DMS153 (cell line): ENCODE data around the gene CCR7.

ENCODE experiments used
- DNase-seq: peaks from one replicate; lab custom pipeline; 2025; lab: John Stamatoyannopoulos, UW

Gene CCR7

GRCh38 chr17:40516581-40517285 lies 48.5 kb downstream of the CCR7 start:
- no peak for DNase-seq

DNA sequence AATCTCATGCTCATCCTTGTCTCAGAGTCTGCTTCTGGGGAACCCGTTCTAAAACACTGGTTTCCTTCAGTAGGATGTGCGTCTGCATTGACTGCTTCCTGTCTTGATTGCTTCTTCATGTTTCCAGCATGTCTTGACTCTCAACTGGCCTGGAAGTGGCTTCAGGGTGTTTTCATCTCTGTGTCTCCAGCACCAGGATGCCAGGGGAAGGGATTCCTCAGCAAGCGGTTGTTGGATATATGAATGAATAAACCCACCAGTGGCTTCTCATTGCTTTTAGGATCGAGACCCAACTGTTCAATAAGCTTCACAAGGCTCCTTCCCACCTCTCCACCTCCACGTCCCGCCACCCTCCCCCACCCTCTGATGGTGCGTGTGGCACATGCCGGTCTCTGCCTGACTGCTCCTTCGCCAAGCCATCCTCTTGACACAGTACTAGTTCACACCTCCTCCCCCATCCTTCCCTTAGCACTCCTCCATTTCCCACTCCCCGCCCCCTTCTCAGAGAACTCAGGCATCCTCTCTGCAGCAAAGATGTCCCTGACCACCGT lies 49.7 kb downstream of the CCR7 start:
- DNase-seq: no peak

DNA sequence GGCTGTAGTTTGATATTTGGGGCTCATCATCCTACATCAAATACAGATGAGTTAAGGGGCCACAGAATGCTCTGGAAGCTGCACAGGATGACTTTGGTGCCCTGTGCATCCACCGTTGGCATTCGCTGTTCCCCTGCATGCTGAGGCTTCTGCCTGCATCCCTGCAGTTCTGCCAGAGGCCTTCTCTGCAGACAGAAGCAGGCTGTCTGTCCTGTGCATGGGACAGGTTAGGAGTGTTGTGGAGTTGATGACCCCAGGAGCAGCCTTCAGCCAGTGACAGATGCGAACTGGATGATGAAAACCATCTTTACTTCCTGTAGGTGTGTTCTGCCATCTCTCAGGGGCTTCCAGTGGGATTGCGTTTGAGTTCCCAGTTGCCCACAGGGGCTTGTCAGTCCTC lies 50.3 kb downstream of the CCR7 start:
- DNase-seq: no peak

- no peak for DNase-seq
Measured at GRCh38 chr17:40514013-40514875, 51.0 kb downstream of the CCR7 start.

DNA sequence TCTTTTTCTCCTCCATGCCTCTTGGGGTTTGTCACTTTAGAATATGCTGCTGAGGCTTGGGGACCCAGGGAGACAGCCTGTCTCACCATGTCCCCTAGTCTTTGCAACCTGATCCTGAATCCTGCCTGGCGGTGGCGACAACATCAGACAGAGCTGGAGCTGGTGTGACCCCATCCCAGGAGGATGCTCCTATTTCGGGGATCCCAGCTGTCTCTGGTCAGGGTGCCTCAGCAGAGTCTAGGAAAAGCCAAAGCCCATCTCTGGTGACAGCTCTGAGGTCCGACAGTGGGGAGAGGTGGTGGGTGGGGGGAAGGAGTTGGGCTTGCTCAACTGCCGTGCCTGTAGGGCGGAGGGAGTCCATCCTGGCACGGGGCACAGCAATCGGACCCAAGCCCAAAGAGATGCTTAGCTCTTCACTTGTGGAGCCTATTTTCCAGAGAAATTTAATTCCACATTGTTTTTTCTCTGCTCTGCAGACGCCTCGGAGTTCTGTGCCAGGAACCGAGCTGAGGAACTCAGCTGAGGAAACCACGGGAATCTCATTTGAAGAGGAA lies 53.5 kb downstream of the CCR7 start:
- DNase-seq: no peak

DNA sequence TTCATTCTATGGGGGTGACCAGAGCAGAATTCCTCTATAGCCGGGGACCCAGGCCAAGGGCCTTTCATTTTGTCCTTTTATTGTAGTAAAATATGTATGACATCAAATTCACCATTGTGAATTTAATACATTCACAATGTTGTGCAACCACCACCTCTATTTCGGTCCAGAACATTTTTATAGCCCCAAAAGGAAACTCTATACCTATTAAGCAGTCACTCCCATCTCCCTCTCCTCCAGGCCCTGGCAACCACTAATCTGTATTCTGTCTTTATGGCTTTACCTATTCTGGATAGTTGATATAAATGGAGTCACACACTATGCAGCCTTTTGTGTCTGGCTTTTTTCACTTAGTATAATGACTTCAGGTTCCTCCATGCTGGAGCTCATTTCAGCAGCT lies 54.1 kb downstream of the CCR7 start:
- no peak for DNase-seq

DNA sequence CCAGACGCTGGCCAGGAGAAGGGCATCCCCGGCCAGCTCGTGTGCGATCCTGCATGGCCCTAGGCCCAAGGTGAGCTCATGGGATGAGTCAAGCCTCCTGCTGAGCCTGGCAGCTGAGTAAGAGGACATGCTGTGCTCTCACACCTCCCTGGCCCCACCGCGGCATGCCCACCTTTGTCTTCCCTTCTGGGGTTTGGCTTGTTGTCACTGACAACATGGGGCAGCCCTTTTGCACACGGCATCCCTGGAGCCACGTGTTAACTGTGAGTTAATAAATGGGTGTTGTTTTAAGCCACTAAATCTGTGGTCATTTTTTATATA lies 55.0 kb downstream of the CCR7 start:
- no peak for DNase-seq

DNA sequence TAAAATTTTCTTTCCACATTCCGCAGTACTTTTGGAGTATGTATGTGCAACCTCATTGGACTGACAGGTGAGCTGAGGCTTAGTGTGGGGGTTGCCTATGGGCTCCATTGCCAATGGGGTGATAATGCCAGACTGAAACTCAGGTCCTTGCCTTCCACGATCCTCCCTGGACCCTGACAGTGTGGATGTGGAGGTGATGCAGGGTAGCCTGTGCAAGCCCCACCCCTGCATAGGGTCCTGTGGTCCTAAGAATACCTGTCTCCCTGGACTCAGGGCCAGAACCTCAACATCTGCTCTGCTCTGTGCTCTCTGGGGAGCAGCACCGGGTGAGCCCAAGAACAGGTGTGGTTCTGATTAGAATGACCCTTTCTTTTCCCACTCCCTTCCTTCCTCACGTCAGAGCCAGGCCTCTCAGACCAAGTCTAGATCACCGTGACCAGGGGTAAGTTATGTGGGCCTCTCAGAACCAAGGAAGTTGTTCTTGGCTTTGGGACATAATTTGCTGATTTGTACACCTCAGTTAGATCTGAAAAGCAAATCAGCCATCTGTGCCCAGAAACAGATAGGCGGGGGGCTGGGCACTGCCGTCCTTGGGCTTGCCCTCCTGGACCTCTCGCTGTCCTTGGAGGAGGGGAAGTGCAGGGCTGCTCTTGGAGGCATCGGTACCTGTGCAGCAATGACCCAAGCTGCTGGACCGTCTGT lies 55.5 kb downstream of the CCR7 start:
- no peak for DNase-seq

GRCh38 chr17:40506786-40507185 lies 58.5 kb downstream of the CCR7 start:
- DNase-seq: no peak
